Panc1 (cell line): Measurements from ENCODE around the gene PET100. TPM values are rescaled to one million over a fixed set of nuclear protein-coding genes. Genes with fewer than 3 reads are reported as not detected.

Source experiments
- ATAC-seq: fragments of 200-7000 bp; cut with Tn5 transposase; 2 replicates; pipeline ENCODE4 v1.9.1; 2020; ENCODE audit warnings: mild to moderate bottlenecking, moderate library complexity
- BruUV-seq: library from RNA; stranded (reverse); fragments of 400-500 nt; replicated peaks from 2 replicates; lab custom pipeline; 2021; lab: Mats Ljungman, UMichigan
- CTCF ChIA-PET: fragments of 300-600 bp; sonication (Branson Sonifier 250); formaldehyde crosslinking; loops from one replicate; lab custom pipeline; 2022; ENCODE audit warnings: antibody characterized with exemption; lab: Charles Lee
- POLR2A ChIA-PET: fragments of 300-600 bp; sonication (Branson Sonifier 250); formaldehyde crosslinking; loops from one replicate; lab custom pipeline; 2022; ENCODE audit warnings: antibody characterized with exemption; lab: Charles Lee
- DNase-seq: peaks from one replicate; pipeline ENCODE4 v3.0.0-alpha.2; 2010; ENCODE audit warnings: low read depth, low spot score
- H3K27ac ChIP-seq: 2 replicates; pipeline ENCODE4 v1.5.1; 2011; ENCODE audit warnings: mild to moderate bottlenecking, low read length, inconsistent platforms
- H3K27me3 ChIP-seq: fragments of 200-500 bp; sonication (Bioruptor generic); 2 replicates; pipeline ENCODE4 v1.6.0; 2014; ENCODE audit warnings: low read length, inconsistent platforms; ENCODE audit not compliant: control insufficient read depth, insufficient read depth
- H3K36me3 ChIP-seq: fragments of 200-500 bp; sonication (Bioruptor generic); 2 replicates; pipeline ENCODE4 v1.5.1; 2014; ENCODE audit warnings: inconsistent platforms, mild to moderate bottlenecking, low read length, moderate library complexity; ENCODE audit not compliant: control insufficient read depth, insufficient read depth
- H3K4me1 ChIP-seq: 2 replicates; pipeline ENCODE4 v1.5.1; 2011; ENCODE audit warnings: inconsistent platforms, mild to moderate bottlenecking, low read length, moderate library complexity; ENCODE audit not compliant: control insufficient read depth, insufficient read depth
- H3K4me3 ChIP-seq, 2 experiments: 2 replicates each; pipeline ENCODE4 v1.5.1; 2011 to 2012; ENCODE audit warnings: low read depth in 2 of 2, low read length in 2 of 2, mild to moderate bottlenecking in 2 of 2, inconsistent platforms in 1 of 2, moderate library complexity in 1 of 2
- H3K9me3 ChIP-seq: fragments of 200-500 bp; sonication (Bioruptor generic); 2 replicates; pipeline ENCODE4 v1.5.1; 2014; ENCODE audit warnings: low read depth, mild to moderate bottlenecking, inconsistent platforms, low read length, moderate library complexity; ENCODE audit not compliant: control insufficient read depth, insufficient read depth
- POLR2AphosphoS5 ChIP-seq: IDR thresholded peaks from 2 replicates; pipeline ENCODE4 v1.6.1; 2012; ENCODE audit warnings: mild to moderate bottlenecking, low read depth, low read length, moderate library complexity
- SIN3A ChIP-seq: IDR thresholded peaks from 2 replicates; pipeline ENCODE4 v1.6.1; 2012; ENCODE audit warnings: low read depth, mild to moderate bottlenecking, low read length, moderate library complexity, borderline replicate concordance; ENCODE audit not compliant: insufficient read depth
- TCF7L2 ChIP-seq: IDR thresholded peaks from 2 replicates; pipeline ENCODE4 v1.6.1; 2011; ENCODE audit warnings: mild to moderate bottlenecking, low read depth, low read length, inconsistent platforms
- in situ Hi-C: cut with HindIII; loops from 2 replicates; pipeline ENCODE4 v1.10.0; 2016; ENCODE audit warnings: low sequenced_read_pairs, low pct_unique_long_range_greater_than_20kb
- intact Hi-C: fragments of 100-400 bp; cut with micrococcal nuclease; formaldehyde crosslinking; loops from one replicate; pipeline ENCODE4 v1.10.0; 2022; ENCODE audit not compliant: unreplicated experiment
- total RNA-seq: library from RNA; stranded (reverse); gene quantifications from one replicate; pipeline ENCODE4 v1.2.1, GENCODE V29; 2021; ENCODE audit not compliant: unreplicated experiment
- TF ChIP-seq, protein P1 (sequence below), 2 experiments: IDR thresholded peaks; 2 replicates each; pipeline ENCODE4 v1.6.1; 2011 to 2012; ENCODE audit warnings: low read depth in 2 of 2, control low read depth in 1 of 2, low read length in 1 of 2, mild to moderate bottlenecking in 1 of 2, moderate library complexity in 1 of 2; ENCODE audit not compliant: insufficient read depth in 1 of 2
- TF ChIP-seq, protein P2 (sequence below): fragments of 450-650 bp; IDR thresholded peaks from 2 replicates; pipeline ENCODE4 v1.5.1; 2017; ENCODE audit warnings: mild to moderate bottlenecking

PET100 gene
- total RNA-seq, 1 experiment from 2014 or later, result 109 TPM

DNA sequence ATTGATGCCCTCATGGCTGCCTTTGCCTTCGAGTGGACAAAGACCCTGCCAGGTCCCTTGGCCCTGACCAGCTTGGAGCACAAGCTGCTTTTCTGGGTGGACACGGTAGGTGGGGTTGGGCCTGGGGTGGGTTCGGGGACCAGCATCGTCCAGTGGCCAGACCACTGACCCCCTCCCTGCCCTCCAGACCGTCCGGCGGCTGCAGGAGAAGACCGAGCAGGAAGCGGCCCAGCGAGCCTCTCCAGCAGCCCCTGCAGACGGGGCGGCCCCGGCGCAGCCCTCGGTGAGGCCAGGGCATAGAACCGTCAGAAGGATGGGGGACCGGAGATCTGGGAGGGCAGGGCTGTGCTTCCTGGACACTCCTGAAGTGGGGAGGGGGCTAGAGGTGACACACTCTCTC is 23.3 kb upstream of the PET100 start:
- Histone ChIP-seq H3K4me3 (no peak overlapping the region), H3K4me1 (no peaks in the 10 kb centered on the region), H3K27ac (no peak overlapping the region), H3K9me3 (no peaks in the 10 kb centered on the region), H3K36me3 (no peaks in the 10 kb centered on the region), H3K27me3 (no peaks in the 10 kb centered on the region)
- ChIA-PET CTCF (interaction anchor here (0.6 kb wide), 1 partner anchor 10 kb away, joined by 4 read pairs; no protein-coding TSS in a partner anchor), POLR2A (interaction anchor here (0.6 kb wide), 1 partner anchor 215 kb away, joined by 3 read pairs; no protein-coding TSS in a partner anchor)
- BruUV-seq, result no TSS peak
- ATAC-seq (no peak), DNase-seq (no peak)
- TF ChIP-seq, protein P1, sequence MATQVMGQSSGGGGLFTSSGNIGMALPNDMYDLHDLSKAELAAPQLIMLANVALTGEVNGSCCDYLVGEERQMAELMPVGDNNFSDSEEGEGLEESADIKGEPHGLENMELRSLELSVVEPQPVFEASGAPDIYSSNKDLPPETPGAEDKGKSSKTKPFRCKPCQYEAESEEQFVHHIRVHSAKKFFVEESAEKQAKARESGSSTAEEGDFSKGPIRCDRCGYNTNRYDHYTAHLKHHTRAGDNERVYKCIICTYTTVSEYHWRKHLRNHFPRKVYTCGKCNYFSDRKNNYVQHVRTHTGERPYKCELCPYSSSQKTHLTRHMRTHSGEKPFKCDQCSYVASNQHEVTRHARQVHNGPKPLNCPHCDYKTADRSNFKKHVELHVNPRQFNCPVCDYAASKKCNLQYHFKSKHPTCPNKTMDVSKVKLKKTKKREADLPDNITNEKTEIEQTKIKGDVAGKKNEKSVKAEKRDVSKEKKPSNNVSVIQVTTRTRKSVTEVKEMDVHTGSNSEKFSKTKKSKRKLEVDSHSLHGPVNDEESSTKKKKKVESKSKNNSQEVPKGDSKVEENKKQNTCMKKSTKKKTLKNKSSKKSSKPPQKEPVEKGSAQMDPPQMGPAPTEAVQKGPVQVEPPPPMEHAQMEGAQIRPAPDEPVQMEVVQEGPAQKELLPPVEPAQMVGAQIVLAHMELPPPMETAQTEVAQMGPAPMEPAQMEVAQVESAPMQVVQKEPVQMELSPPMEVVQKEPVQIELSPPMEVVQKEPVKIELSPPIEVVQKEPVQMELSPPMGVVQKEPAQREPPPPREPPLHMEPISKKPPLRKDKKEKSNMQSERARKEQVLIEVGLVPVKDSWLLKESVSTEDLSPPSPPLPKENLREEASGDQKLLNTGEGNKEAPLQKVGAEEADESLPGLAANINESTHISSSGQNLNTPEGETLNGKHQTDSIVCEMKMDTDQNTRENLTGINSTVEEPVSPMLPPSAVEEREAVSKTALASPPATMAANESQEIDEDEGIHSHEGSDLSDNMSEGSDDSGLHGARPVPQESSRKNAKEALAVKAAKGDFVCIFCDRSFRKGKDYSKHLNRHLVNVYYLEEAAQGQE (IDR thresholded peaks at IDR 0.05; ENCODE audit: insufficient read depth in 1 of 2, low read depth in 2 of 2, low read length in 1 of 2), result no peak
- no peak for TF ChIP-seq SIN3A
- TF ChIP-seq, protein P2, sequence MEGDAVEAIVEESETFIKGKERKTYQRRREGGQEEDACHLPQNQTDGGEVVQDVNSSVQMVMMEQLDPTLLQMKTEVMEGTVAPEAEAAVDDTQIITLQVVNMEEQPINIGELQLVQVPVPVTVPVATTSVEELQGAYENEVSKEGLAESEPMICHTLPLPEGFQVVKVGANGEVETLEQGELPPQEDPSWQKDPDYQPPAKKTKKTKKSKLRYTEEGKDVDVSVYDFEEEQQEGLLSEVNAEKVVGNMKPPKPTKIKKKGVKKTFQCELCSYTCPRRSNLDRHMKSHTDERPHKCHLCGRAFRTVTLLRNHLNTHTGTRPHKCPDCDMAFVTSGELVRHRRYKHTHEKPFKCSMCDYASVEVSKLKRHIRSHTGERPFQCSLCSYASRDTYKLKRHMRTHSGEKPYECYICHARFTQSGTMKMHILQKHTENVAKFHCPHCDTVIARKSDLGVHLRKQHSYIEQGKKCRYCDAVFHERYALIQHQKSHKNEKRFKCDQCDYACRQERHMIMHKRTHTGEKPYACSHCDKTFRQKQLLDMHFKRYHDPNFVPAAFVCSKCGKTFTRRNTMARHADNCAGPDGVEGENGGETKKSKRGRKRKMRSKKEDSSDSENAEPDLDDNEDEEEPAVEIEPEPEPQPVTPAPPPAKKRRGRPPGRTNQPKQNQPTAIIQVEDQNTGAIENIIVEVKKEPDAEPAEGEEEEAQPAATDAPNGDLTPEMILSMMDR, result no peak
- no peak for TF ChIP-seq TCF7L2
- no peak for TF ChIP-seq POLR2AphosphoS5
- in situ Hi-C loops (no loop called here), intact Hi-C loops (no loop called here)

DNA sequence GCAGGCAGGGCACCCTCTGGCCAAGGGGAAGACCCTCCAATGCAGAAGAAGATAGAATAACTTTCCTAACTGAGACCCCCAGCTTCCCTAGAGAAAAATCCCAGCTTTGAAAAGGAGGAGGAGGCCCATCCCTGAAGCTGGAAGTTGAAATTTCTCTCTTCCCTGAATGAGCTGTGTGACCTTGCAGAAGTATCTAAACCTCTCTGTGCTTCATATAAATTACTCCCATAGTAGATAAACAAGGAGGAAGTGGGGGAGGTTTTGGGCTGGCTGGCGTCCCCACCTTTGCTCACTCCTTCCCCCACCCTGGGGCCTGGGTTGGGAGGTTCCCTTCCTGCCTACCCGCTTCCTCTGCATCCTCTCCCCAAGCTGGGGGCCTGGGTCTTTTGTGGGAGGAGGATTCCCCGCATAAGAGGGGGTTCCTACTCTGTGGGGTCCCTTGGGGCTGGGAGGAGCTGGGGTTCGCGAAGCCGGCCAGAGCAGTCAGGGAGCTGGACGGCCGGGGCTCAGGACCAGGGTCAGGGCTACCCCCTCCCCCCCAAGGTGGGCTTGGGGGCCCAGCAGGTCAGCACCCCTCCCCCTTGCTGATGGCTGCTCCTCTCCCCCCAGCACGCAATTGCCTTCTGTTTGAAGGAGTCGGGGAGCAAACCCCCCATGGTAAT is 22.2 kb upstream of the PET100 start:
- no peak overlapping the region for H3K4me3 ChIP-seq
- no peak for DNase-seq
- in situ Hi-C loops, result no loop called here
- H3K27ac ChIP-seq, result no peak overlapping the region
- BruUV-seq, result no TSS peak
- ChIA-PET CTCF (no interaction called here), POLR2A (no interaction called here)
- no peaks in the 10 kb centered on the region for H3K36me3 ChIP-seq
- no peak for ATAC-seq
- H3K9me3 ChIP-seq, result no peaks in the 10 kb centered on the region
- intact Hi-C loops, result no loop called here
- no peaks in the 10 kb centered on the region for H3K4me1 ChIP-seq
- no peaks in the 10 kb centered on the region for H3K27me3 ChIP-seq
- TF ChIP-seq POLR2AphosphoS5 (no peak), SIN3A (no peak)
- TF ChIP-seq, protein P1 (IDR thresholded peaks at IDR 0.05; ENCODE audit: insufficient read depth in 1 of 2, low read depth in 2 of 2, low read length in 1 of 2), result no peak
